HepG2 (cell line): ENCODE data around the gene SLC48A1. TPM values are rescaled to one million over a fixed set of nuclear protein-coding genes. Genes with fewer than 3 reads are reported as not detected.

Experiments
- ATAC-seq: fragments of 200-7000 bp; cut with Tn5 transposase; 3 replicates; pipeline ENCODE4 v1.9.1; 2020; ENCODE audit warnings: mild to moderate bottlenecking, moderate library complexity
- BruUV-seq: library from RNA; stranded (reverse); fragments of 400-500 nt; replicated peaks from 2 replicates; lab custom pipeline; 2021; lab: Mats Ljungman, UMichigan
- CTCF ChIA-PET: fragments of 300-600 bp; formaldehyde crosslinking; extraction: SDS; loops from one replicate; lab custom pipeline; 2021; ENCODE audit warnings: low total read pairs, inconsistent platforms, low intra/inter-chr PET ratio; lab: Yijun Ruan, JAX
- POLR2A ChIA-PET: fragments of 350-600 bp; sonication (Branson Sonifier 250); formaldehyde crosslinking; loops from one replicate; lab custom pipeline; 2020; ENCODE audit warnings: antibody characterized with exemption, inconsistent platforms; lab: Yijun Ruan, JAX
- DNase-seq: peaks from one replicate; pipeline ENCODE4 v3.0.0-alpha.2; 2015; ENCODE audit warnings: low spot score
- FAIRE-seq: peaks from 3 replicates; lab custom pipeline; 2011; peaks lifted over from hg19 to GRCh38; lab: Jason Lieb, UNC
- H2AFZ ChIP-seq: one replicate; pipeline ENCODE4 v1.6.1; 2011; ENCODE audit warnings: low read length, inconsistent platforms
- H3K27ac ChIP-seq: fragments of 300-600 bp; 3 replicates; pipeline ENCODE4 v1.8.0; 2011; ENCODE audit warnings: mixed run types, mild to moderate bottlenecking, mixed read lengths, low read length, inconsistent platforms; ENCODE audit not compliant: insufficient read depth; ENCODE audit errors: extremely low read length
- H3K27me3 ChIP-seq, 2 experiments: fragments of 200-600 bp in 1 of 2; 2 replicates in 1 of 2; 3 replicates in 1 of 2; pipeline versions ENCODE4 v1.6.0 to v1.8.0; 2011; ENCODE audit warnings: low read length in 2 of 2, mild to moderate bottlenecking in 2 of 2, moderate library complexity in 2 of 2, inconsistent platforms in 1 of 2; ENCODE audit not compliant: insufficient read depth in 2 of 2, control insufficient read depth in 1 of 2
- H3K36me3 ChIP-seq, 2 experiments: fragments of 200-600 bp in 1 of 2; replicated peaks in 1 of 2; 2 replicates in 1 of 2; 3 replicates in 1 of 2; pipeline versions ENCODE4 v1.5.1 to v1.8.0; 2011; ENCODE audit warnings: low read length in 2 of 2, inconsistent platforms in 1 of 2; ENCODE audit not compliant: insufficient read depth in 2 of 2, control insufficient read depth in 1 of 2
- H3K4me1 ChIP-seq: 2 replicates; pipeline ENCODE4 v1.5.1; 2012; ENCODE audit warnings: low read length, inconsistent platforms; ENCODE audit not compliant: insufficient read depth
- H3K4me2 ChIP-seq: 2 replicates; pipeline ENCODE4 v1.6.0; 2011; ENCODE audit warnings: low read depth, low read length, inconsistent platforms
- H3K4me3 ChIP-seq, 3 experiments: fragments of 200-600 bp in 1 of 3; sonication (generic), shearing (Covaris generic) in 1 of 3; replicated peaks in 1 of 3; 2 replicates each; pipeline ENCODE4 v1.5.1; 2011 to 2016; ENCODE audit warnings: low read length in 3 of 3, inconsistent platforms in 2 of 3, low read depth in 2 of 3, mild to moderate bottlenecking in 2 of 3, control low read depth in 1 of 3, mixed read lengths in 1 of 3; ENCODE audit not compliant: insufficient read depth in 1 of 3
- H3K79me2 ChIP-seq: one replicate; pipeline ENCODE4 v1.6.1; 2011; ENCODE audit warnings: low read length, inconsistent platforms; ENCODE audit not compliant: insufficient read depth
- H3K9ac ChIP-seq: 2 replicates; pipeline ENCODE4 v1.6.0; 2011; ENCODE audit warnings: mild to moderate bottlenecking, low read depth, low read length, inconsistent platforms; ENCODE audit not compliant: insufficient read depth
- H3K9me3 ChIP-seq: 2 replicates; pipeline ENCODE4 v1.5.1; 2012; ENCODE audit warnings: mild to moderate bottlenecking, low read length
- H4K20me1 ChIP-seq: 2 replicates; pipeline ENCODE4 v1.6.0; 2011; ENCODE audit warnings: inconsistent platforms, mild to moderate bottlenecking, low read length, moderate library complexity; ENCODE audit not compliant: insufficient read depth
- ZNF292 ChIP-seq: sonication (generic); formaldehyde crosslinking; IDR thresholded peaks from 2 replicates; pipeline ENCODE4 v1.8.1; 2022; ENCODE audit warnings: mild to moderate bottlenecking, low read depth, missing genetic modification reagents, borderline replicate concordance
- ZNF770 ChIP-seq: sonication (generic); formaldehyde crosslinking; IDR thresholded peaks from 2 replicates; pipeline ENCODE4 v1.5.0; 2020; ENCODE audit warnings: mild to moderate bottlenecking, missing genetic modification reagents
- WGBS: methylation state at CpG from one replicate; pipeline ENCODE4 v1.1.6; 2017; ENCODE audit warnings: low lambda C conversion rate; 5-methylcytosine and 5-hydroxymethylcytosine counted together
- in situ Hi-C: cut with HindIII; loops from 2 replicates; pipeline ENCODE4 v1.10.0; 2017; ENCODE audit warnings: low pct_unique_long_range_greater_than_20kb; ENCODE audit not compliant: extremely low pct_ligation_motif_present
- intact Hi-C: fragments of 100-400 bp; cut with micrococcal nuclease; formaldehyde crosslinking; loops from one replicate; pipeline ENCODE4 v1.10.0; 2022; ENCODE audit not compliant: unreplicated experiment
- polyA plus RNA-seq, 8 experiments: library from polyadenylated mRNA; depleted of rRNA in 3 of 8; stranded (reverse) in 7 of 8; unstranded in 1 of 8; fragments of >200 nt; fragmentation: Illumina TruSeq in 4 of 8; extraction: Trizol in 4 of 8; gene quantifications; 2 replicates each; pipeline versions ENCODE4 v1.2.1 to v1.2.3, GENCODE V29; 2011 to 2016; ENCODE audit warnings: low read depth in 4 of 8, missing spikeins in 1 of 8, mixed read lengths in 1 of 8; ENCODE audit not compliant: insufficient read depth in 1 of 8
- total RNA-seq, 5 experiments: library from RNA; depleted of rRNA; stranded (reverse); fragments of >200 nt; fragmentation: Illumina TruSeq; extraction: Trizol; gene quantifications; 2 replicates each; pipeline ENCODE4 v1.2.3, GENCODE V29; 2016; ENCODE audit warnings: low read depth in 1 of 5

SLC48A1 gene
- total and polyA plus RNA-seq, 2 of the 13 experiments (the other 11 are each of a cell fraction or from before 2014, with no cell fraction given) = 2.2 to 3.7 TPM

GRCh38 chr12:47816403-47817271 lies 43.6 kb downstream of the SLC48A1 start:
- Histone ChIP-seq H3K36me3 (no peaks in the 10 kb centered on the region), H4K20me1 (peaks cover 4% of the 10 kb centered on the region; the same call in 1 of the 2 replicates), H3K4me2 (peak overlapping the region; percentile 82), H3K9ac (no peak overlapping the region), H3K79me2 (peaks cover 1% of the 10 kb centered on the region), H3K27me3 (peaks cover 0 to under 1% of the 10 kb centered on the region in 2 experiments; a peak in 2 of 5 replicates), H3K9me3 (no peaks in the 10 kb centered on the region), H3K4me3 (0 out of 6 replicates have a peak overlapping the region, but pooled peaks of 1 of the 3 experiments have one; percentile 11), H3K27ac (no peak overlapping the region), H2AFZ (no peak overlapping the region)
- CTCF ChIA-PET = interaction anchor here (1.6 kb wide), 1 partner anchor 21 kb away, joined by 4 read pairs; no protein-coding TSS in a partner anchor
- ATAC-seq (no peak), DNase-seq (no peak), FAIRE-seq (no peak)
- intact Hi-C loops = no loop called here
- POLR2A ChIA-PET = interaction anchor here (1.6 to 1.8 kb wide), 2 partner anchors 15 to 21 kb away, joined by 4 to 5 read pairs; no protein-coding TSS in a partner anchor
- BruUV-seq = no TSS peak
- in situ Hi-C loops = no loop called here
- 100% methylated on average over 3 of the region's 12 CpGs for WGBS
- TF ChIP-seq ZNF770 (CRISPR knock-in tag) (peak; percentile 86; the same call in 1 of the 2 replicates), ZNF292 (no peak)
- TF ChIP-seq, all 625 proteins: peak for 1
- H3K4me1 ChIP-seq = peaks cover 44% of the 10 kb centered on the region
